CD8-positive, alpha-beta memory T cell (primary cell): ENCODE measurements around the gene CHL1. TPM values are rescaled to one million over a fixed set of nuclear protein-coding genes. Genes with fewer than 3 reads are reported as not detected.

ENCODE experiments used
- CTCF ChIA-PET: fragments of 350-600 bp; sonication (Branson Sonifier 250); formaldehyde crosslinking; loops from one replicate; lab custom pipeline; 2021; ENCODE audit warnings: antibody characterized with exemption; lab: Charles Lee
- POLR2A ChIA-PET: fragments of 350-600 bp; sonication (Branson Sonifier 250); formaldehyde crosslinking; loops from one replicate; lab custom pipeline; 2021; ENCODE audit warnings: antibody characterized with exemption; lab: Charles Lee
- DNase-seq, 5 donors: peaks; one replicate each; pipeline versions ENCODE4 v3.0.0 to v3.0.0-alpha.2; 2020 to 2022; ENCODE audit warnings: mixed read lengths in 1 of 5
- H3K27ac ChIP-seq: one replicate; pipeline ENCODE4 v1.7.0; 2013; ENCODE audit warnings: low read depth, mild to moderate bottlenecking, low read length, moderate library complexity
- H3K27me3 ChIP-seq: 2 replicates; pipeline ENCODE4 v1.7.0; 2013; ENCODE audit warnings: low read length, mild to moderate bottlenecking; ENCODE audit not compliant: insufficient read depth, poor library complexity, severe bottlenecking
- H3K36me3 ChIP-seq: 2 replicates; pipeline ENCODE4 v1.7.0; 2013; ENCODE audit warnings: mild to moderate bottlenecking, low read length, moderate library complexity; ENCODE audit not compliant: insufficient read depth
- H3K4me1 ChIP-seq: 2 replicates; pipeline ENCODE4 v1.7.0; 2013; ENCODE audit warnings: mild to moderate bottlenecking, low read length, moderate library complexity; ENCODE audit not compliant: insufficient read depth
- H3K4me3 ChIP-seq: 2 replicates; pipeline ENCODE4 v1.7.0; 2013; ENCODE audit warnings: mild to moderate bottlenecking, low read length
- H3K9me3 ChIP-seq: 2 replicates; pipeline ENCODE4 v1.7.0; 2013; ENCODE audit warnings: mild to moderate bottlenecking, low read length
- H3K27ac Mint-ChIP-seq, 8 donors: one replicate each; pipeline ENCODE4 v1.8.0; 2020 to 2021; ENCODE audit warnings: mixed read lengths in 8 of 8, mild to moderate bottlenecking in 6 of 8, inconsistent platforms in 3 of 8, moderate library complexity in 3 of 8
- H3K27me3 Mint-ChIP-seq, 2 donors: one replicate each; pipeline ENCODE4 v1.8.0; 2020 to 2021; ENCODE audit warnings: mixed read lengths in 2 of 2, mild to moderate bottlenecking in 1 of 2, moderate library complexity in 1 of 2
- H3K36me3 Mint-ChIP-seq, 3 donors: one replicate each; pipeline ENCODE4 v1.8.0; 2020 to 2021; ENCODE audit warnings: mixed read lengths in 3 of 3, inconsistent platforms in 1 of 3, mild to moderate bottlenecking in 1 of 3
- H3K4me1 Mint-ChIP-seq, 3 donors: one replicate each; pipeline ENCODE4 v1.8.0; 2020 to 2021; ENCODE audit warnings: mixed read lengths in 3 of 3, inconsistent platforms in 1 of 3, mild to moderate bottlenecking in 1 of 3
- H3K4me3 Mint-ChIP-seq, 7 donors: one replicate each; pipeline ENCODE4 v1.8.0; 2020 to 2021; ENCODE audit warnings: mixed read lengths in 7 of 7, mild to moderate bottlenecking in 6 of 7, moderate library complexity in 4 of 7, inconsistent platforms in 2 of 7
- H3K9me3 Mint-ChIP-seq, 5 donors: one replicate each; pipeline ENCODE4 v1.8.0; 2020 to 2022; ENCODE audit warnings: mixed read lengths in 5 of 5, mild to moderate bottlenecking in 3 of 5, moderate library complexity in 2 of 5, inconsistent platforms in 1 of 5
- polyA plus RNA-seq: library from polyadenylated mRNA; unstranded; fragments of 300-500 nt; fragmentation: Illumina TruSeq; gene quantifications from one replicate; pipeline ENCODE4 v1.2.3, GENCODE V29; 2021
- total RNA-seq, 2 experiments: library from RNA; stranded (reverse); gene quantifications; one replicate each; pipeline ENCODE4 v1.2.3, GENCODE V29; 2021

Gene CHL1, protein sequence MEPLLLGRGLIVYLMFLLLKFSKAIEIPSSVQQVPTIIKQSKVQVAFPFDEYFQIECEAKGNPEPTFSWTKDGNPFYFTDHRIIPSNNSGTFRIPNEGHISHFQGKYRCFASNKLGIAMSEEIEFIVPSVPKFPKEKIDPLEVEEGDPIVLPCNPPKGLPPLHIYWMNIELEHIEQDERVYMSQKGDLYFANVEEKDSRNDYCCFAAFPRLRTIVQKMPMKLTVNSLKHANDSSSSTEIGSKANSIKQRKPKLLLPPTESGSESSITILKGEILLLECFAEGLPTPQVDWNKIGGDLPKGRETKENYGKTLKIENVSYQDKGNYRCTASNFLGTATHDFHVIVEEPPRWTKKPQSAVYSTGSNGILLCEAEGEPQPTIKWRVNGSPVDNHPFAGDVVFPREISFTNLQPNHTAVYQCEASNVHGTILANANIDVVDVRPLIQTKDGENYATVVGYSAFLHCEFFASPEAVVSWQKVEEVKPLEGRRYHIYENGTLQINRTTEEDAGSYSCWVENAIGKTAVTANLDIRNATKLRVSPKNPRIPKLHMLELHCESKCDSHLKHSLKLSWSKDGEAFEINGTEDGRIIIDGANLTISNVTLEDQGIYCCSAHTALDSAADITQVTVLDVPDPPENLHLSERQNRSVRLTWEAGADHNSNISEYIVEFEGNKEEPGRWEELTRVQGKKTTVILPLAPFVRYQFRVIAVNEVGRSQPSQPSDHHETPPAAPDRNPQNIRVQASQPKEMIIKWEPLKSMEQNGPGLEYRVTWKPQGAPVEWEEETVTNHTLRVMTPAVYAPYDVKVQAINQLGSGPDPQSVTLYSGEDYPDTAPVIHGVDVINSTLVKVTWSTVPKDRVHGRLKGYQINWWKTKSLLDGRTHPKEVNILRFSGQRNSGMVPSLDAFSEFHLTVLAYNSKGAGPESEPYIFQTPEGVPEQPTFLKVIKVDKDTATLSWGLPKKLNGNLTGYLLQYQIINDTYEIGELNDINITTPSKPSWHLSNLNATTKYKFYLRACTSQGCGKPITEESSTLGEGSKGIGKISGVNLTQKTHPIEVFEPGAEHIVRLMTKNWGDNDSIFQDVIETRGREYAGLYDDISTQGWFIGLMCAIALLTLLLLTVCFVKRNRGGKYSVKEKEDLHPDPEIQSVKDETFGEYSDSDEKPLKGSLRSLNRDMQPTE (N-terminal part only)
- total RNA-seq, result not detected
- polyA plus RNA-seq, result not detected

DNA sequence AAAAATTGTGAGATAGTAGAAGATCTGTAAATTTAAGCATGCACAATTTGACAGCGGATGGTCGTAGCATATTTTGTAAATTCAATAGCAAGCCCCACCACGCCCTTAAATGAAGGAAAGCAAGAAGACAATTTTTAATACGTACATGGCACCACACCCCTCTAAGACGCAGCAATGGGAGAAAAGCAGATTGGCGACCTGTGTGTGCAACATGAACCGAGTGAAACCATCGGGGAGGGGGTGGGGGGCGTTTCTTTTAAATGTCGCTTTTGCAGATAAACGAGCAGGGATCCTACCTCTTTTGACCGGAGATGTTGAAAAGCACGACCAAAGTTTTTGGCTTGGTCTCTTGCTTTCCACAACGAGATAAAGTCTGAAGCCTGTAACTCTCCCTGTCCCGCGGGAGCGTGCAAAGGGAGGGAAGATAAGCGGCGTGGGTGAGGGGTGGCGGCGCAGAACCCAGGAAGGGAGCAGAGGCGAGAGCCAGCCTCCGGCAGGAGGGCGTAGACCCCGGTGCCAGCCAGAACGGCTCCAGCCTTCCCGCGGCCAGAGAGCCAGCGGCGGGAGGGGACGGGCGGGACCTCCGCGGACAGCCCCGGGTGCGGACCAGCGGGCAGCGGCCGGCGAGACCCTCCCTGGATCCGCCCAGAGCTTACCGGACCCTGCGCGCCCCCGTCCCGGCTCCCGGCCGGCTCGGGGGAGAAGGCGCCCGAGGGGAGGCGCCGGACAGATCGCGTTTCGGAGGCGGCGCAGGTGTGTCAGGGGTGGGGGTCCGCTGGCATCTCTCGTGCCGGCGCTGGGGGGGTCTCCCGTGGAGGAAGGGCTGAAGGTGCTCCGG lies at the start of gene CHL1:
Gene CHL1 (plus strand): TSS at position 453 of the 838 bp plus-strand sequence. CDS start 123,014 bp downstream, outside the sequence.
- Mint-ChIP-seq H3K27ac (no peak within 1 kb of the TSS), H3K4me1 (peaks cover 0 to 3% (median 3%) of the 10 kb centered on the region in 3 donors), H3K4me3 (no peak within 1 kb of the TSS), H3K9me3 (peaks cover 0 to 11% (median 5%) of the 10 kb centered on the region in 5 donors), H3K27me3 (peaks cover 7 to 25% of the 10 kb centered on the region in 2 donors), H3K36me3 (peaks cover 0 to 2% (median 0%) of the 10 kb centered on the region in 3 donors)
- no peak within 1 kb of the TSS for H3K4me3 ChIP-seq
- no peaks in the 10 kb centered on the region for H3K27me3 ChIP-seq
- no peak for DNase-seq
- ChIA-PET CTCF (no interaction called here), POLR2A (no interaction called here)
- H3K36me3 ChIP-seq, result no peaks in the 10 kb centered on the region
- H3K4me1 ChIP-seq, result no peaks in the 10 kb centered on the region
- H3K9me3 ChIP-seq, result no peaks in the 10 kb centered on the region
- H3K27ac ChIP-seq, result no peak within 1 kb of the TSS

DNA sequence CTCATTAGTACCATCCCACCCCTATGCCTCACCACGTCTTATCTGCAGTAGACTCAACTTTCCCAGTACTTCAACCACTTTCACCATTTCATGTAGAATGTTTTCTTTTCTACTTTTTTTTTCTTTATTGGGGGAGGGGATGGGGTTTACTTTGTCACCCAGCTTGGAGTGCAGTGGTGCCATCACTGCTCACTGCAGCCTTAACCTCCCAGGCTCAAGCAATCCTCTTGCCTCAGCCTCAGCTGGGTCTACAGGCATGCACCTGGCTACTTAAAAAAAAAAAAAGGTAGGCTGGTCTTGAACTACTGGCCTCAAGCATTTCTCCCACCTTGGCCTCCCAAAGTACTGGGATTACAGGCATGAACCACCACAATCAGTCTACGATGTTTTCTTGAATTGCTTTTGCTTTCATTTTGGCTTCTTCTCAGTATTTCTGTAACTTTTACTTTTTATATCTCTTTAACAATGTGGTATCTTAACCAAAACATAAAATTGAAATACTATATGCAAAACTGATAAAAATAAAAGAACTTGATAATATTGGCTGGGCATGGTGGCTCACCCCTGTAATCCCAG lies 44.9 kb upstream of the CHL1 start:
- H3K4me3 ChIP-seq, result no peak overlapping the region

DNA sequence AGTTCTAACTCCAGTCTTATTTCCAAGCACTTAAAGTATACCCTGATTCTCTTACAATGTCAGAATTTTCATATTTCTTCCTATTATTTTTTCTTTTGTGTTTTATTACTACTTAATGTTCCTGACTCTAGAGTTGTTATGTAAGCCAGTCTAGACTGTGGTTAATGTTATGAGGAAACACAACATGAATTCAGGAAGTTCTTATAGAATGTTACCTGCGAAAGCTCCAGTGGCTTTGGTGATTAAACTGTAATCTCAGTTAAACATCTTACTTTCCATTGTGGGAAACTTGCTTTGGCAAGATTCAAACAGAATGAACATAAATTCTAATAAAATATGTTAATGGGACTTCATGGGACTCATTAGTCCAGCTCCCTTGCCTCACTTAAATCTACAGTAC lies 36.6 kb upstream of the CHL1 start:
- Histone ChIP-seq H3K4me1 (no peaks in the 10 kb centered on the region), H3K27ac (no peak overlapping the region), H3K4me3 (no peak overlapping the region), H3K9me3 (no peaks in the 10 kb centered on the region), H3K36me3 (no peaks in the 10 kb centered on the region), H3K27me3 (no peaks in the 10 kb centered on the region)
- H3K9me3 Mint-ChIP-seq, result peaks cover 0 to 12% (median 2%) of the 10 kb centered on the region in 5 donors
- no peak overlapping the region for H3K27ac Mint-ChIP-seq
- peaks cover 4 to 6% of the 10 kb centered on the region in 2 donors for H3K27me3 Mint-ChIP-seq
- no peak overlapping the region for H3K4me3 Mint-ChIP-seq
- H3K4me1 Mint-ChIP-seq, result no peaks in the 10 kb centered on the region
- CTCF ChIA-PET, result no interaction called here
- DNase-seq, result no peak
- H3K36me3 Mint-ChIP-seq, result no peaks in the 10 kb centered on the region
- POLR2A ChIA-PET, result no interaction called here

More for the DNA sequence above, 44.9 kb upstream of the CHL1 start:
- Mint-ChIP-seq H3K36me3 (no peaks in the 10 kb centered on the region), H3K27ac (no peak overlapping the region), H3K27me3 (no peaks in the 10 kb centered on the region), H3K9me3 (peaks cover 0 to 5% (median 0%) of the 10 kb centered on the region in 5 donors), H3K4me1 (no peaks in the 10 kb centered on the region), H3K4me3 (no peak overlapping the region)
- ChIA-PET CTCF (no interaction called here), POLR2A (no interaction called here)
- Histone ChIP-seq H3K27ac (no peak overlapping the region), H3K4me1 (no peaks in the 10 kb centered on the region), H3K36me3 (no peaks in the 10 kb centered on the region), H3K27me3 (no peaks in the 10 kb centered on the region), H3K9me3 (no peaks in the 10 kb centered on the region)
- DNase-seq, result no peak

DNA sequence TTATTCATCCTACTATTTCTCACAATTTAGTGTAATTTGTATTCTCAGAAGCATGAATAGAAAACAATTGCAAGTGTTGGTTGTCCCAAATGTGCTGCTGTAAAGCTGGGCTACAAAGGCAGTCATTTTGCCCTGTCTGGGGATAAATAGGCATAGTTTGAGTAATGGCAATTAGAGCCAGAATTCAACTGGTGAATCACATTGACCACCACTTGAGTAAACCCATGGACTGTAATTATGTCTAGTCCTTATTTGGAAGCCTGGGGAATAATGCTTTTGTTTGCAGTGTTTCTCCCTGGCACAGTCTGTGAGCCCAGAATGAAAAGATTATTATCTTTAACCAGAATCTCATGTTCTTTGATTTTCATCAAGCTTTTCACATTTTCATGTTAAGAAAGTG lies 30.5 kb upstream of the CHL1 start:
- no peaks in the 10 kb centered on the region for H3K27me3 ChIP-seq
- no peak overlapping the region for H3K27ac Mint-ChIP-seq
- no peak overlapping the region for H3K4me3 ChIP-seq
- no peak overlapping the region for H3K4me3 Mint-ChIP-seq
- no peaks in the 10 kb centered on the region for H3K36me3 ChIP-seq
- peaks cover 4 to 9% of the 10 kb centered on the region in 2 donors for H3K27me3 Mint-ChIP-seq
- H3K9me3 ChIP-seq, result no peaks in the 10 kb centered on the region
- no peak overlapping the region for H3K27ac ChIP-seq
- CTCF ChIA-PET, result no interaction called here
- DNase-seq, result no peak
- no peaks in the 10 kb centered on the region for H3K36me3 Mint-ChIP-seq
- peaks cover 0 to 7% (median 2%) of the 10 kb centered on the region in 5 donors for H3K9me3 Mint-ChIP-seq
- POLR2A ChIA-PET, result no interaction called here
- no peaks in the 10 kb centered on the region for H3K4me1 Mint-ChIP-seq
- H3K4me1 ChIP-seq, result no peaks in the 10 kb centered on the region

DNA sequence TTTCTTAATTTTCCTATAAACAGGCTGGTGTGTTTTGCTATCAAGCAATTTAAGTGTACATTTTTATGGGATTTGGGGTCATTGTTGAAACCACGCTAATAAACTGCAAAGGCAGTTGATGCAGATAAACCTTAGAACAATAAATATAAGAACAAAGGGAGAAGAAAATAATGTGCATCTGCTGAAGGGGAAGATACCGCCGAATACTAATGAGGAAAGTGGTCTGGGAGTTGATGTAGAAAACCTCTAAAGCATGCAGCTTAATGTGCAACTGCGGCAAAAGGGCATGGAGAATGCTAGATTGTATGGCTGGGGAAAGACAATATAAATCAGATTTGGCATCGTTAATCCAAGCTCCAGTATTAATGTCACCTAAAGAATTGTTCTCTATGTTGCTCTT lies 29.8 kb upstream of the CHL1 start:
- Histone ChIP-seq H3K4me3 (no peak overlapping the region), H3K9me3 (no peaks in the 10 kb centered on the region), H3K4me1 (no peaks in the 10 kb centered on the region), H3K27ac (no peak overlapping the region), H3K27me3 (no peaks in the 10 kb centered on the region), H3K36me3 (no peaks in the 10 kb centered on the region)
- Mint-ChIP-seq H3K4me3 (no peak overlapping the region), H3K4me1 (no peaks in the 10 kb centered on the region), H3K36me3 (no peaks in the 10 kb centered on the region), H3K27ac (no peak overlapping the region), H3K27me3 (peaks cover 4 to 6% of the 10 kb centered on the region in 2 donors), H3K9me3 (peaks cover 0 to 8% (median 2%) of the 10 kb centered on the region in 5 donors)
- POLR2A ChIA-PET, result no interaction called here
- DNase-seq, result no peak
- CTCF ChIA-PET, result no interaction called here

DNA sequence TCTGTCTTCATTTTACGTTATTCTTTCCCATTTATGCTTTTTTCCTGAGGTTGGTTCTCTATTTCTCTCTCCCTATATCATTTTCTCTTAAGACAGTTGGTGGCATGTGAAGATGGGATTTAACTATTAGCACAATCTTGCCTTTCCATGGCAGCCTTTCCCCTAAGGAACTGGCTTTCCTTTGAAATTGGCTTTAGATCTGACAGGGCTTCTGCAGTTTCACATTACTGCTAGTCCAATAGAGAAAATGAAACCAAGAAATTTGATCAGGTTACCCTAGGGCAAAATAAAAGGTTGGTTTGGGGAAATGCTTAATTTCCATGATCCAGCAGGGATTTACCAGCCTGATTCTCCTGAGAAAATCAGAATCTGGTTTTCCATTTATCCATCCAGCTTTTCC lies 22.7 kb upstream of the CHL1 start:
- ChIA-PET CTCF (no interaction called here), POLR2A (no interaction called here)
- H3K27ac Mint-ChIP-seq, result no peak overlapping the region
- no peaks in the 10 kb centered on the region for H3K36me3 Mint-ChIP-seq
- DNase-seq, result no peak
- Histone ChIP-seq H3K36me3 (no peaks in the 10 kb centered on the region), H3K9me3 (no peaks in the 10 kb centered on the region), H3K4me3 (no peak overlapping the region), H3K4me1 (no peaks in the 10 kb centered on the region), H3K27ac (no peak overlapping the region), H3K27me3 (no peaks in the 10 kb centered on the region)
- no peak overlapping the region for H3K4me3 Mint-ChIP-seq
- H3K9me3 Mint-ChIP-seq, result peaks cover 0 to 6% (median 0%) of the 10 kb centered on the region in 5 donors
- peaks cover 0 to 4% (median 0%) of the 10 kb centered on the region in 3 donors for H3K4me1 Mint-ChIP-seq
- H3K27me3 Mint-ChIP-seq, result no peaks in the 10 kb centered on the region

DNA sequence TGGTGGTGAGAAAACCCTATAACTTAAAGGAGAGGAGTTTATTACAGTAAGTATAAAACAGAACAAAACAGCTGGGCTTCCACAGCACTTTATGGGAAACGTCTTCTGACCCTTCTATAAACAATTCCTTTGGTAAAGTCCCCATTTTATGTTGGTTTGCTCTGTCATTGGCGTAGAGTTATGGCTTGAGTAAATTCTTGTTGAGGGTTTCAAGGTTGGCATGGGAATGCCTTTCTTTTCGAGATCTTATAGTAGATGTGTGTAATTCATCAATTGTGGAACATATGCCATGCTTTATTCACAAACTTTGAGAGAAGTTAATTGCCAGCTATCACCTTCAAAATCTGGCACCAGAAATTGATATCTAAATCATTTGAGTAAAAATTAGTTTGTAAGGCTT lies 11.6 kb upstream of the CHL1 start:
- no peak overlapping the region for H3K27ac ChIP-seq
- H3K4me1 ChIP-seq, result no peaks in the 10 kb centered on the region
- Mint-ChIP-seq H3K4me1 (no peaks in the 10 kb centered on the region), H3K36me3 (no peaks in the 10 kb centered on the region), H3K4me3 (no peak overlapping the region), H3K27me3 (no peaks in the 10 kb centered on the region), H3K27ac (no peak overlapping the region), H3K9me3 (peaks cover 0 to 8% (median 3%) of the 10 kb centered on the region in 5 donors)
- no peaks in the 10 kb centered on the region for H3K27me3 ChIP-seq
- DNase-seq, result no peak
- POLR2A ChIA-PET, result no interaction called here
- no peaks in the 10 kb centered on the region for H3K36me3 ChIP-seq
- CTCF ChIA-PET, result no interaction called here
- H3K9me3 ChIP-seq, result no peaks in the 10 kb centered on the region
- H3K4me3 ChIP-seq, result no peak overlapping the region
